Activated T-cell treated with anti-CD3 and anti-CD28 coated beads, Interleukin-2, amount 50 U/mL, for 24 hours (primary cell): ENCODE data around the gene NFIX.

ENCODE experiments used
- DNase-seq: peaks from one replicate; pipeline ENCODE4 v3.0.0-alpha.2; 2020
- H3K27ac Mint-ChIP-seq: 2 replicates; pipeline ENCODE4 v1.8.0; 2020; ENCODE audit warnings: mild to moderate bottlenecking, mixed read lengths
- H3K27me3 Mint-ChIP-seq: 2 replicates; pipeline ENCODE4 v1.8.0; 2020; ENCODE audit warnings: mixed read lengths
- H3K36me3 Mint-ChIP-seq: 2 replicates; pipeline ENCODE4 v1.8.0; 2020; ENCODE audit warnings: low read depth, mixed read lengths
- H3K4me1 Mint-ChIP-seq: 2 replicates; pipeline ENCODE4 v1.8.0; 2020; ENCODE audit warnings: low read depth, mixed read lengths
- H3K4me3 Mint-ChIP-seq: 2 replicates; pipeline ENCODE4 v1.8.0; 2020; ENCODE audit warnings: mild to moderate bottlenecking, moderate library complexity, mixed read lengths
- H3K9me3 Mint-ChIP-seq: 2 replicates; pipeline ENCODE4 v1.8.0; 2020; ENCODE audit warnings: mixed read lengths

Gene NFIX

DNA sequence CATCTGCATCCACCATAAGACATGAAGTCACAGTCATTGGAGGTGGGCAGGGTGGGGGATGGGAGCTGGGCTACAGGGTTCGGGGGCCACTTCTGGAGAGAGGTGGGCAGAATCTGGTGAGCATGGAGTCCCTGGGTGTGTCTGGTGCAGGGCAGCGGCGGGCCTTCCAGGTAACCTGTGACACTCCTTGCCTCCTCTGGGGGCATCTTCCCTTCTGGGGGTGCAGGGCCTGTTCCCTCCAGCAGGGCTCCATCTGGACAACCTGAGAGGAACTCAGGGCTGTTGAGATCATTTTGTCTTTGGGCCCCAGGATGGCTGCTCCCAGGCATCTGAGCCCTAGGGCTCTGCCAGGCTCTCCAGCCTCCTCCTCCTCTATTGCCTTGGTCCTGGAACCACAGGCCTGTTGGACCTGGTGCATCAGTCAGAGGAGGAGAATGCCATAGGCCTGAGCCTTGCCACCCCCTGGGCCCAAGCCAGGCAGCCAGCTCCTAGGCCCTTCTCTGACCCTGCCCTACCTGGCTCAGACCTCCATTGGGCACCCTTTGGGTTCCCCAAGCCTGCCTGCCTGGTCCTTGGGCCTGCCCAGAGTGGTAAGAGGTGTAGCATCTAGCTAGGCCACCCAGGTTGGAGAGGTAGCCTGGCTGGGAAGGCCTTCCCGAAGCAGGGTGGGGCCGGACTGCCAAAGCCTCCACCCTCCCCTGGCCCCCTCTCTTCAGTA is 94.0 kb downstream of the NFIX start:
- no peak for DNase-seq
- Mint-ChIP-seq H3K27me3 (peaks cover 4% of the 10 kb centered on the region), H3K4me3 (no peak overlapping the region), H3K4me1 (peaks cover 3% of the 10 kb centered on the region), H3K36me3 (no peaks in the 10 kb centered on the region), H3K9me3 (no peaks in the 10 kb centered on the region), H3K27ac (no peak overlapping the region)

DNA sequence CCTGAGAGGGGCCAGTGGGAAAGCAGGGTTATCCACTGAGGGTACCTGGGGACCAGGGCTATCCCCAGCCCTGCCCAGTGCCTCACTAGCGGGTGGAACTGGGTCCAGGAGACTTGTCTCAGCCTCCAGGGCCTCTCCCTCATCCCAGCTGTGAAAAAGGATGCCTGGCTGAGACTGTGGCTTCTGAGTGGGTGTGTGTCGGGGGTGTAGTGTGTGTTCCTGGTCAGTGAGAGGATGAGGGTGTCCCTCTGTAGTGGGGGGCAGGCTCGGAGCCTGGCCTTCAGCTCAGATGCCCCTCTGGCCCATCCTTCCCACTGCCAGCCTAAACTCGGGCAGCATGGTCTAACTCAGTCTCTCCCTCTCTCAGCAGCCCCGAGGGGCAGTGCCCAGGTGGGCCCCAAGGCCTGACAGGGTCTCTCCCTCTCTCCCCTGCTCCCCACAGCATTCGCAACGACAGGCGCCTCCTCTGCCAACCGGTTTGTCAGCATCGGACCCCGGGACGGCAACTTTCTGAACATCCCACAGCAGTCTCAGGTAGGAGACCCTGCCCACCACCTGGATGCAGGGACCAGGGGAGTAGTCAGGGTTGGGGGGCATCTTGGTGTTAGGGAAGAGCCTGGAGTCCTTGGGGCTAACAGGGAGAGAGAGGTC is 94.7 kb downstream of the NFIX start:
- no peak for DNase-seq
- Mint-ChIP-seq H3K27me3 (peaks cover 10% of the 10 kb centered on the region), H3K36me3 (no peaks in the 10 kb centered on the region), H3K9me3 (no peaks in the 10 kb centered on the region), H3K4me3 (no peak overlapping the region), H3K27ac (no peak overlapping the region), H3K4me1 (peaks cover 6% of the 10 kb centered on the region)

DNA sequence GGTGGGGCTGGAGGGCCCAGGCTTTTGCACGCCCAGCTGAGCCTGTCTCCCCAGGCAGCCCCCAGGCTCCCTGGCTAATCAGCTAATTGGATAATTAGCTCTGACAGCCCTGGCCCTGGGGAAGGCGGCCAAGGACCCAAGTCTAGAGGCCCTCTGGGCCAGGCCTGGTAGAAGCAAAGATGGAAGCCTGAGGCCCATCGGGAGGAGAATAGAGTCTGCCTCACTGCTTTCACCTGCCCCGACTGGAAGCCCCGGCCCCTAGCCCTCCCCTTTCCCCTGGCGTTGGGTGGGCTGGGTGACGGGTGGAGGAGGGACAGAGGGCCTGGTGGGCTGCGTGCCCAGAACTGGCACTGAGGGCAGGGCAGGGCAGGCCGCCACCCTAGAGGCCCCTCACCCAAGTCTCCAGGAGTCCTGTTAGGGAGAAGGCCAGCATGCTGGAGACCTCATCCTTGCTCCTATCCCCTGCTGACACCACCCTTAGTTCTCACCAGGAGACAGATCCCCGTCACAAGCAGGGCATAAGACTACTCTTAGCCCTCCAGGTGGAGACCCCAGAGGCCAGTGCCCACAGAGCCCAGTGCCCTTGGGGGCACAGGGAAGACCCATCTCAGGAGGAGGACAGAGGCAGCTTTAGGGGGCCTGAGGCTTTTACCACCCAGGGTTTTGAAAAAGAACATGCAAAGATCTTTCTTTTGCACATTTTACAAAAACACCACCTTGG is 95.4 kb downstream of the NFIX start:
- Mint-ChIP-seq H3K27me3 (peaks cover 13% of the 10 kb centered on the region), H3K27ac (no peak overlapping the region), H3K4me3 (no peak overlapping the region), H3K9me3 (no peaks in the 10 kb centered on the region), H3K36me3 (no peaks in the 10 kb centered on the region), H3K4me1 (peaks cover 7% of the 10 kb centered on the region)
- no peak for DNase-seq

DNA sequence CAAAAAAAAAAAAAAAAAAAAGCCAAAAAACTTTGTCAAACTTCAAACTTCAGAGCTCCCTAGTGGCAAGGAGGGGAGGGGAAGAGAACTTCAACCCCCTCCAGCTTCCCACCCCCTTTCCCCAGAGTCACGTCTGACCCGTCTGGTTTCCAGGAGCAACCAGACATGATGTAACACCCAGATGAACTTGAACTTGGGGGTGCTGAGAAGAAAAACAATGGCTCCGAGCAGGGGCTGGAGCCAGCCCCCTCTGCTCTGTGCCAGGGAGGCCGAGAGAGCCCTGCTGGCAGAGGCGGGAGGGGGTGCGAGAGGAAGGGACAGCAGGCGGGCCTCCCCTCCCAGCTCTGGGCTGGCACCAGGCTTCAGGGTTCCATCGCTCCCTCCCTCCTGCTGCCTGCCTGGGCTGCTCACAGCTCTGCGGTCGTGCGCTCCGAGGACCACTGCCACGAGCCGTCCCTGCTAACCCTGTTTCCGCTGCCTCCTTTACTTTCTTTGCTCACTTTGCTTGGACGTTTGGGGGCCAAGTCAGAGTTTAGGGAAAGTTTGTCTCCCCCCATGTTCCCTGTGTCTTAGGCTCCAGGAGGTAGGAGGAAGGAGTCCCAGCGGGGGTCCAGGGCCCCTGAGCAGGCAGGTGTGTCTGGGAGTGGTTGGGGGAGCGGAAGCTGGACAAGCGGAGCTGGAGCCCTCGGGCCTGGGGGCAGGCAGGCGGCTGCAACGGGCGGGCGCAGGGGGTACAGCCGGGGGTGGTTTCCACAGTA is 96.3 kb downstream of the NFIX start:
- H3K4me3 Mint-ChIP-seq, result no peak overlapping the region
- no peak overlapping the region for H3K27ac Mint-ChIP-seq
- H3K9me3 Mint-ChIP-seq, result no peaks in the 10 kb centered on the region
- H3K36me3 Mint-ChIP-seq, result no peaks in the 10 kb centered on the region
- peaks cover 15% of the 10 kb centered on the region for H3K4me1 Mint-ChIP-seq
- no peak for DNase-seq
- H3K27me3 Mint-ChIP-seq, result peaks cover 22% of the 10 kb centered on the region

DNA sequence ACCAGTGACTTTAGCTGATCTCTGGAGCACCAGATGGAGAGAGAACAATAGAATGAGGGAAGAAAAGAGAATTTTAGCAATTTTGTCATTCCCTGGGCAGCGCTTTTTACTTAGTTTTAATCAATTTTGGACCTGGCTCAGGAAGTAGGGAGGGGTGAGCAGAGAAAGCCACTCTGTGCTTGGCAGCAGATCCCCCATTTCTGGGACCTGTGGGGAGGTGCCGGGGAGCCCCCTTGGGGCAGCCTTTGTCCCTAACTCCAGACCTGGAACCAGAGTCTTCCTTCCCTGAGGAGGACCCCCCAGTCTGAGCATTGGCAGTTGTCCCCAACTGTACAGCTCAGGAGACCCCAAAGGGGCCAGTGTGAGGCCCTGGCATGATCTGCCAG is 96.9 kb downstream of the NFIX start:
- H3K27me3 Mint-ChIP-seq, result peaks cover 26% of the 10 kb centered on the region
- H3K9me3 Mint-ChIP-seq, result no peaks in the 10 kb centered on the region
- no peak for DNase-seq

DNA sequence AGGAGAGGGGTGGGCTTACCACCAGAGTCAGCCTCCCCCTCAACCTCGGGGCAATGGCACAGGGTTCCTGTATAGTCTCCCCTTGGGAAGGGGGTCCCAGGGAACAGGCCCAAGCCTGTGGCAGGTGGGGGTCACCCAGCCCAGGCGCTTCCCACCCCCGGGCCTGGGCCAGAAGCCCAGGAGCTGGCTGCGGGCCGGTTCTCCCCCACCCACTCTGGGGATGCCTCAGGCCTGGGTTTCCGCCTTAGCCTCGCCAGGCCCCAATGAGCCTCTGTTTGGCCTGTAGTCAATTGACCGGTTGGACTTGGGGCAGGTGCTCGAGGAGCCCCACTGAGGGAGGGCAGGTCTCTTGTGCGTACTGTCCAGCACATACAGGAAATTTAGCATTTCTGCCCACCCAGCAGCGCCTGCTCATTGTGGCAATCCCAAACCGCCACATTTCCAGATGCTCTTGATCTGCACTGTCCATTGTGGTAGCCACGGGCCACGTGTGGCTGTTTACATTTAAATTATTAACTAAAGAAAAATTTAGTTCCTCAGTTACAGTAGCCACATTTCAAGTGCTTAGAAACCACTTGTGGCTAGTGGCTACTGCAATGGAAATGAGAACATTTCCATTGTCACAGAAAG is 97.4 kb downstream of the NFIX start:
- no peaks in the 10 kb centered on the region for H3K9me3 Mint-ChIP-seq
- no peak overlapping the region for H3K4me3 Mint-ChIP-seq
- no peak for DNase-seq
- peaks cover 22% of the 10 kb centered on the region for H3K4me1 Mint-ChIP-seq
- H3K27me3 Mint-ChIP-seq, result peaks cover 29% of the 10 kb centered on the region
- no peak overlapping the region for H3K27ac Mint-ChIP-seq
- H3K36me3 Mint-ChIP-seq, result no peaks in the 10 kb centered on the region

More for the DNA sequence above, 96.9 kb downstream of the NFIX start:
- Mint-ChIP-seq H3K4me3 (no peak overlapping the region), H3K36me3 (no peaks in the 10 kb centered on the region), H3K4me1 (peaks cover 19% of the 10 kb centered on the region), H3K27ac (no peak overlapping the region)

DNA sequence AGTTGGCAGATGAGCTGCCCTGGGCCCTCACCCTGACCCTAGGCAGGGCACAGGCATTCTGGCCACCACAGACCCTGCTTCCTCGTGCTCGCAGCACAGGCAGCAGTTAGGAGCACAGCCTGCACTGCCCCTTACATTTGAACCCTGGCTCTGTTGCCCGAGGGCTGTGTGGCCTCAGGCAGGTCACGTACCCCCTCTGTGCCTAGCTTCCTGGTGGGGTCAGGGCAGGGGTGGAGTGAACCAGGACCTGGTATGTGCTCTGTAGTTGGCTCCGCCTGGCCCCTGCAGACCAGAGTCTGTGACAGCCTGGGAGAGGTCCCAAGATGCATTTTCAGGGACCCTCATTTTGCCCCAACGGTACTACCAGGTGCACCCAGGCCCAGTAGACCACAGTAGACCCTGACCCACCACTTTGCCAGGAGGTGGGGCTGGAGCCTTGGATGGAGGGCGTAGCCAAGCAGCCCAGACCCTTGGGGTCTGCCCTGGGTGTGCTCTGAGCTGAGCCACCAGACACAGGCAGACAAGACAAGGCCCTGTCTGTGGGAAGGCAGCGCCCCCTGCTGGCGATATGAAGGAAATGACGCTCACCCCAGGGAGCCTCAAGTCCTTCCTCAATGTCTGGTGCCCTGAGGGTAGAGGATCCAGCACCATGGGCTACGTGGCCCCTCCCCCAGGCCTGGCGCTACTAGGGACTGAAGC is 98.3 kb downstream of the NFIX start:
- peaks cover 28% of the 10 kb centered on the region for H3K4me1 Mint-ChIP-seq
- no peaks in the 10 kb centered on the region for H3K36me3 Mint-ChIP-seq
- peak; percentile 86 for DNase-seq
- no peak overlapping the region for H3K27ac Mint-ChIP-seq
- no peak overlapping the region for H3K4me3 Mint-ChIP-seq
- H3K27me3 Mint-ChIP-seq, result peaks cover 37% of the 10 kb centered on the region
- no peaks in the 10 kb centered on the region for H3K9me3 Mint-ChIP-seq

DNA sequence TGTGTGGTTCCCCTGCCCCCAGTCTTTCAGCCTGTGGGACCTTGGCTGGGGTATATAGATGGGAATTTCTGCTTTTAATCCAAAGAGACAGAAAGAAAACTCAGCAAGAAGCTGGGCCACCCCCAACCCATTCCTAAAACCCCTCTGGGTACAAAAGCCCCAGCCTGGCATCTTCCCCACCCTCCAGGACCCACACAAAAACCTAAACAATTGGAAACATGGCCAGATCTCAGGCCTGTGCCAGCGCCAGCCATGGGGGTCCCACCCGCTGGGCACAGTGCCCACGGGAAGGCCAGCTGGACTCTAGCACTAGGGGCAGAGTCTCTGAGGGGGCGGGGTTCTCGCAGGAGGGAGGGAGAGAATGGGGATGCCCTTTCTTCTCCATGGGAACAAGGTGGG is 98.8 kb downstream of the NFIX start:
- no peaks in the 10 kb centered on the region for H3K36me3 Mint-ChIP-seq
- no peak overlapping the region for H3K4me3 Mint-ChIP-seq
- no peak overlapping the region for H3K27ac Mint-ChIP-seq
- H3K9me3 Mint-ChIP-seq, result no peaks in the 10 kb centered on the region
- peaks cover 32% of the 10 kb centered on the region for H3K4me1 Mint-ChIP-seq
- H3K27me3 Mint-ChIP-seq, result peaks cover 41% of the 10 kb centered on the region
- no peak for DNase-seq

DNA sequence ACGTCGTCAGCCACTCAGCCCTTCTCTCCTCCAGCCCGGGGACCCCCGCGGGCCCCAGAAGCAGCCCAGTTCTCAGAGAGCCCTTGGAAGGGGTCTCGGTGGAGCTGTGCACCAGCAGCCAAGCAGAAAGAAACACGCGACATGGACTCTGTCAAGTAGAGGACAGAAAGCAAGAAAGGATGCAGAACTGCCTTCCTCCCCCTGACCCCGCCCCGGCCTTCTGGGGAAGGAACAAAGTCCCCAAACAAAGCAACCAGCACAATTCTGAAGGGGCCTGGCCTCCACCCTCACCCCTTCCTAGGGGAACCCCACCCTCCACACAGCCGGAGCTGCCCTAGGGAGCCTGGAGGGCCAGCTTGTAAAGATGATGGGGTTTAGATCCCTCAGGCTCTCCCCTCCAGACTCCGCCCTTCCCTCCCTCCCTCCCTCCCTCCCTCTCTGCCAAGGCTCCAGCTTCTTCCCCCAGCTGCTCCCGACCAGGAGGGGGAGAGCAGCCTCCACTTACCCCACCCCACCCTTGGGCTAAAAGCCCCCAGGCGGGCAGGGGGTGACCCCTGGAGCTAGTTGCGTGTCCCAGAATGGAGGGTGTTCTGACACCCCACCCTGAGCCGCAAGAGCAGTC is 99.6 kb downstream of the NFIX start:
- no peak for DNase-seq
- Mint-ChIP-seq H3K4me3 (no peak overlapping the region), H3K27ac (no peak overlapping the region), H3K27me3 (peaks cover 42% of the 10 kb centered on the region), H3K36me3 (peaks cover 2% of the 10 kb centered on the region), H3K4me1 (peaks cover 38% of the 10 kb centered on the region), H3K9me3 (no peaks in the 10 kb centered on the region)

DNA sequence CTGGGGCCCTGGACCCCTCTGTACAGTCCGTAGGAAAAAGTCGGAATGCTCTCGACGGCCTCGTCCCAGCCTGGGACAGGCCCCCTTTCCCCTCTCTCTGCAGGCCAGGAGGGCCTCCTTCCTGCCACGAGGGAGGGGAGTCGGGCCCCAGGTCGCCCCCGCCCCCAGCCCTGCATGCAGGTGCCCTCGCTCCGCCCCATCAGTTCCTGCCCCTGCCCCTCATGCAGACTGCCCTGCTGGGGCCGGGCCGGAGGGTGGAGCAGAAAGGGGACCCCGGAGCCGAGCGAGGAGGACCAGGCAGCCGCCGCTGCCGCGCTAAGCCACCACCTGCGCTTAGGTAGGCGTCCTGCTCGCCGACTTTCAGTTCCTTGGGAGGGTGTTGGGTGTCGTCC is 100.1 kb downstream of the NFIX start:
- Mint-ChIP-seq H3K36me3 (peaks cover 7% of the 10 kb centered on the region), H3K27ac (no peak overlapping the region), H3K27me3 (peaks cover 42% of the 10 kb centered on the region), H3K9me3 (peaks cover 3% of the 10 kb centered on the region), H3K4me3 (no peak overlapping the region), H3K4me1 (peaks cover 43% of the 10 kb centered on the region)
- peak; percentile 51 for DNase-seq

DNA sequence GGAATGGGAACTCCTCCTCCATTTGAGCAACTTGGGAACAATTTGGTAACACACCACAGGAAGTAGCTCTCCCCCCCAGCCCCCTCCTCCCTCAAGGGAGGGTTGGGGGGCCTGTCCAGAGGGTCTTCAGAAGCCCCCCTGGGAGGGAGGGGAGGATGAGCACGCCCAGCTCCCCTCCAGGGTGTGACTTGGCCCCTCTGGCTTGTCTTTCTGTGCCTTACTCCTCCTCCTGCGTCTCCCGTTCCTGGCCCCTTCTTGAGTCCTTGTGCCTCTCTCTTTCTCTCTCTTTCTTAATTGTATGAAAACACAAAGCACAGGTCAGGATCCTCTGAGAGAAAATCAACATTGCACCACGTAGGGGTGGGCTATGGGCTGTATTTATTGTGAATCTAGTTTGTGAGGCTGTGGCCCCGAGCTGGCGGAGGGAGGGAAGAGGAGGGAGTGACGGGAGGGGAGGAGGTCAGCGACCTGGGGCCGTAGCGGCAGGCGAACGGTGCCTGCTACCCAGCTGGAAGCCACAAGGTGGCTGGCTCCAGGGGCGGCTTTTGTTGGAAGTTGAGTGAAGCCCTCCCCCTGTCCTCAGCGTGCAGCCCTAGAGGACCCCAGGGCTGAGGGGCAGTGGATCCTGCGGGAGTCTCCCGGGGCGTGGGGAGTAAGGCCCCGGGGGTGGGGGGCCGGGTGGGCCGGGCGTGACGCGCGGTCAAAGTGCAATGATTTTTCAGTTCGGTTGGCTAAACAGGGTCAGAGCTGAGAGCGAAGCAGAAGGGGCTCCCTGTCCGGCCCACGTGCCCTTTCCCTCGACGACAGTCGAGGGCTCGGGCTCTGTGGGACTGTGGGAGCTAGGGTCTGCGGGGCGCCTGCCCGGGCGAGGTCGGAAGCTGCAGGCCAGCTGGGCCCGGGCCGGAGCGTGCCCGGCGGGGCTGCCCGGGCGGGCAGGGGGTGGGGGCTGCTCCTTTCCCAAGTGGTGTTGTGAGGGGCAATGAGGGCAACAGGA is 101.0 kb downstream of the NFIX start:
- Mint-ChIP-seq H3K36me3 (peaks cover 7% of the 10 kb centered on the region), H3K27me3 (peaks cover 42% of the 10 kb centered on the region), H3K4me3 (no peak overlapping the region), H3K4me1 (peaks cover 45% of the 10 kb centered on the region), H3K9me3 (peaks cover 3% of the 10 kb centered on the region), H3K27ac (peak overlapping the region; percentile 2)
- no peak for DNase-seq

DNA sequence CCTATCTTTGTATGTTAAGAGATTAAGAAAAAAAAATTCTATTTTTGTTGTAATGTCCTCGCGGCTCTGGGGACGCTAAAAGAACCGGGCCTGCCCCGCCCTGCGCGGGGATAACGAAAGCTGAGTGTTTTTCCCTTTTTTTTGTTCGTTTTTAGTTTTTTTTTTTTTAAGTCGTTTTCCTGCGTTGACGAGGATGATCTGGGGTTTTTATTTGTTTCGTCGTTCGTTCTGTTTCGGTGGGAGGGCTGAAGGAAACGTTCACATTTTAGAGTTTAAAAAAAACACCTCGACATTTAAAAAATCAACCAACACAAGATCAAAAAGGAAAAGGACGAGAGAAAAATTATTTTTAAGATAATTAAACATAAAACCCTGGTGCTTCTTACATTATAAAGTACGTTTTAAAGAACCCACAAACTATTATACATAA is 101.8 kb downstream of the NFIX start:
- Mint-ChIP-seq H3K9me3 (peaks cover 3% of the 10 kb centered on the region), H3K4me1 (peaks cover 52% of the 10 kb centered on the region), H3K36me3 (peaks cover 7% of the 10 kb centered on the region), H3K27me3 (peaks cover 42% of the 10 kb centered on the region), H3K27ac (peak overlapping the region; percentile 73), H3K4me3 (peak overlapping the region; percentile 32)
- DNase-seq, result no peak
